Esophagus muscularis mucosa (tissue), 3 donors: ENCODE measurements around the gene KRT75.

ENCODE experiments used
- POLR2A ChIP-seq: fragments of 450-650 bp; IDR thresholded peaks from one replicate; pipeline ENCODE4 v1.6.1; 2017; ENCODE audit warnings: antibody characterized with exemption, moderate library complexity, mild to moderate bottlenecking, low read depth
- TF ChIP-seq, protein P1 (sequence below), 3 experiments: fragments of 200-600 bp in 2 of 3; fragments of 450-650 bp in 1 of 3; sonication (generic) in 2 of 3; IDR thresholded peaks; one replicate each; pipeline ENCODE4 v1.5.1; 2017 to 2019; ENCODE audit warnings: antibody characterized with exemption in 3 of 3, mild to moderate bottlenecking in 2 of 3, moderate library complexity in 1 of 3

DNA sequence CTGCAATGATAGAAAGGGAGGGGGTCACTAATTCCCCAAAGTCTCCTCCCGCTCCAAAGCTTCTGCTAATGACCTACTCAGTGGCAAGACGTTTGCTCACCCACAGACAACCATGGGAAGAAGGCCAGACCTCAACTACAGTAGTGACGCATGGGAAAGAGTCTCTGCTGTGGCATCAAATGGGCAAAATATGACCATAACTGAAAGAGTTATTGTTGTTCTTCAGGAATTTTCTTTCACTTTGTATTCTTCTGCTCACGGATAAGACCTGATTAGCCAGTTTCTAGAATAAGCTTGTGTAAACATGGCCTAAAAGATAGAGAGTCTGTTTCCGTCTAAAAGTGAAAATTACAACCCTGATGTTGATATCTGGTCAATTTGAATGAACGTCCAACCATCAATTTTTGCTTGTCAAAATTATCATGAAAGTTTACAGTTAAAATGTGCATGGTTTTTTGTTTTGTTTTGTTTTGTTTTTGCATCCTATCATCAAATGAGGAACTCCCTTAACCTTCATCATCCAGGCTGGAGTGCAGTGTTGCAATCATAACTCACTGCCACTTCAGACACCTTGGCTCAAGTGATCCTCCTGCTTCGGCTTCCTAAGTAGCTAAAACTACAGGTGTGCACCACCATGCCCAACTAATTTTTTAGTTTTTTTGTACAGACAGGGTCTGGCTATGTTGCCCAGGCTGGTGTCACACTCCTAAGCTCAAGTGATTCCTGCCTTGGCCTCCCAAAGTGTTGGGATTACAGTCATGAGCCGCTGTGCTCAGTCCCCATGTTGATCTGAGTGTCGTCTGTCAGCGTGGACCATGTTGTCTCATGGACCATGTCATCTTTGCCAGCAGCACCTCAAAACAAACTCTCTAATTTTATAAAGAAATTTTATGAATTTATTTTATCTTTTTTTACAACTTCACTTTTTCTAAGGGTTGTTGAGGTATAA lies 10.8 kb upstream of the KRT75 start:
- TF ChIP-seq, protein P1, sequence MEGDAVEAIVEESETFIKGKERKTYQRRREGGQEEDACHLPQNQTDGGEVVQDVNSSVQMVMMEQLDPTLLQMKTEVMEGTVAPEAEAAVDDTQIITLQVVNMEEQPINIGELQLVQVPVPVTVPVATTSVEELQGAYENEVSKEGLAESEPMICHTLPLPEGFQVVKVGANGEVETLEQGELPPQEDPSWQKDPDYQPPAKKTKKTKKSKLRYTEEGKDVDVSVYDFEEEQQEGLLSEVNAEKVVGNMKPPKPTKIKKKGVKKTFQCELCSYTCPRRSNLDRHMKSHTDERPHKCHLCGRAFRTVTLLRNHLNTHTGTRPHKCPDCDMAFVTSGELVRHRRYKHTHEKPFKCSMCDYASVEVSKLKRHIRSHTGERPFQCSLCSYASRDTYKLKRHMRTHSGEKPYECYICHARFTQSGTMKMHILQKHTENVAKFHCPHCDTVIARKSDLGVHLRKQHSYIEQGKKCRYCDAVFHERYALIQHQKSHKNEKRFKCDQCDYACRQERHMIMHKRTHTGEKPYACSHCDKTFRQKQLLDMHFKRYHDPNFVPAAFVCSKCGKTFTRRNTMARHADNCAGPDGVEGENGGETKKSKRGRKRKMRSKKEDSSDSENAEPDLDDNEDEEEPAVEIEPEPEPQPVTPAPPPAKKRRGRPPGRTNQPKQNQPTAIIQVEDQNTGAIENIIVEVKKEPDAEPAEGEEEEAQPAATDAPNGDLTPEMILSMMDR (IDR thresholded peaks at IDR 0.05), result no peak
- no peak for TF ChIP-seq POLR2A
